Right ventricle myocardium inferior (tissue), 1 donor: ENCODE results near the gene TEK. TPM values are rescaled to one million over a fixed set of nuclear protein-coding genes. Genes with fewer than 3 reads are reported as not detected.
"Not testable (repeated sequence)": the region's sequence is repeated elsewhere in the genome, so short reads cannot be mapped to it uniquely, and the experiment has no call there.

Experiments used
- ATAC-seq: fragments of 200-7000 bp; cut with Tn5 transposase; one replicate; pipeline ENCODE4 v1.9.1; 2020; ENCODE audit warnings: mild to moderate bottlenecking, moderate library complexity
- DNase-seq: peaks from one replicate; pipeline ENCODE4 v3.0.0; 2021; ENCODE audit errors: missing footprints
- intact Hi-C: fragments of 100-400 bp; cut with DNase I; formaldehyde crosslinking; loops from one replicate; pipeline ENCODE4 v1.11.0; 2022
- long read RNA-seq: library from polyadenylated mRNA; unstranded; transcript quantifications from one replicate; pipeline ENCODE4 v2.0.0, GENCODE V29; 2021
- total RNA-seq: library from RNA; stranded (reverse); fragmentation: NEBNext Ultra II Directional; extraction: Animal tissue kit (Norgen Biotek cat#: 25700); gene quantifications from one replicate; pipeline ENCODE4 v1.2.1, GENCODE V29; 2021
- donor health status: DM: no; HTN: yes; CAD: no; lungs with severe emphysema.

TEK gene
- 21.1 TPM for total RNA-seq
- long read RNA-seq, full-length matches to known transcripts, result 5 of 13 reads
- long read RNA-seq, partial matches to known transcripts, result 4 of 13 reads
- long read RNA-seq, other reads (novel, unspliced or antisense), result 4 of 13 reads

GRCh38 chr9:27108981-27109541, at the start of gene TEK:
Gene TEK (plus strand): TSS chr9:27109225. CDS start chr9:27109591, 366 bp downstream.
- peak; percentile 37 for ATAC-seq
- intact Hi-C loops, result no loop called here
- DNase-seq, result no peak

GRCh38 chr9:27059412-27059811, 49.6 kb upstream of the TEK start:
- intact Hi-C loops, result no loop called here
- DNase-seq, result no peak
- no peak for ATAC-seq

- intact Hi-C loops, result no loop called here
- ATAC-seq (no peak), DNase-seq (no peak)
These were observed 49.1 kb upstream of the TEK start for GRCh38 chr9:27059907-27060306.

- intact Hi-C loops, result no loop called here
- ATAC-seq (no peak), DNase-seq (no peak)
These were observed 43.7 kb upstream of the TEK start for GRCh38 chr9:27065288-27065687.

- ATAC-seq (no peak), DNase-seq (no peak)
- intact Hi-C loops, result no loop called here
These were observed 34.9 kb upstream of the TEK start for GRCh38 chr9:27073841-27074728.

GRCh38 chr9:27078685-27079084, 30.3 kb upstream of the TEK start:
- no peak for DNase-seq
- ATAC-seq, result no peak
- intact Hi-C loops, result no loop called here

GRCh38 chr9:27085456-27085855, 23.6 kb upstream of the TEK start:
- ATAC-seq (no peak), DNase-seq (no peak)
- intact Hi-C loops, result no loop called here

- no peak for DNase-seq
- ATAC-seq, result no peak
- intact Hi-C loops, result no loop called here
These were observed 22.0 kb upstream of the TEK start for GRCh38 chr9:27086818-27087680.

- ATAC-seq (no peak), DNase-seq (no peak)
- intact Hi-C loops, result no loop called here
These were observed 20.0 kb upstream of the TEK start for GRCh38 chr9:27088981-27089380.

- intact Hi-C loops, result no loop called here
- DNase-seq (no peak), ATAC-seq (no peak)
These were observed 19.3 kb upstream of the TEK start for GRCh38 chr9:27089706-27090105.

- intact Hi-C loops, result no loop called here
- ATAC-seq, result no peak
- DNase-seq, result no peak
These were observed 18.8 kb upstream of the TEK start for GRCh38 chr9:27090231-27090630.

- intact Hi-C loops, result no loop called here
- ATAC-seq, result no peak
These were observed 18.3 kb upstream of the TEK start for GRCh38 chr9:27090711-27091110.

GRCh38 chr9:27092496-27092895, 16.5 kb upstream of the TEK start:
- intact Hi-C loops, ATAC-seq, DNase-seq: not testable (repeated sequence)

More at GRCh38 chr9:27090711-27091110, 18.3 kb upstream of the TEK start:
- DNase-seq, result no peak

GRCh38 chr9:27093384-27094067, 15.5 kb upstream of the TEK start:
- ATAC-seq, intact Hi-C loops, DNase-seq: not testable (repeated sequence)

GRCh38 chr9:27094640-27095298, 14.3 kb upstream of the TEK start:
- DNase-seq (no peak), ATAC-seq (no peak)
- intact Hi-C loops, result no loop called here

- intact Hi-C loops, result no loop called here
- ATAC-seq (no peak), DNase-seq (no peak)
These were observed 1.8 kb upstream of the TEK start for GRCh38 chr9:27107241-27107640.

GRCh38 chr9:27109621-27110020, 596 bp downstream of the TEK start:
- no peak for ATAC-seq
- intact Hi-C loops, result no loop called here

GRCh38 chr9:27110181-27110580, 1.2 kb downstream of the TEK start:
- no peak for DNase-seq
- intact Hi-C loops, result no loop called here
- no peak for ATAC-seq

More at GRCh38 chr9:27109621-27110020, 596 bp downstream of the TEK start:
- DNase-seq, result no peak
